DND-41 (cell line): ENCODE data around the gene JPH3.

ENCODE experiments used
- ATAC-seq: fragments of 200-7000 bp; cut with Tn5 transposase; 3 replicates; pipeline ENCODE4 v1.9.1; 2021; ENCODE audit warnings: low read depth; ENCODE audit not compliant: insufficient read depth
- DNase-seq: peaks from one replicate; pipeline ENCODE4 v3.0.0-alpha.2; 2020
- H2AFZ ChIP-seq: 2 replicates; pipeline ENCODE4 v1.6.0; 2012; ENCODE audit warnings: low read depth, low read length
- H3K27ac ChIP-seq: 2 replicates; pipeline ENCODE4 v1.5.1; 2012; ENCODE audit warnings: low read length, inconsistent platforms
- H3K27me3 ChIP-seq: fragments of 200-600 bp; sonication (generic); 2 replicates; pipeline ENCODE4 v1.6.0; 2012; ENCODE audit warnings: low read length, mild to moderate bottlenecking, inconsistent platforms; ENCODE audit not compliant: insufficient read depth, poor library complexity
- H3K36me3 ChIP-seq: 2 replicates; pipeline ENCODE4 v1.5.1; 2012; ENCODE audit warnings: low read length, inconsistent platforms; ENCODE audit not compliant: insufficient read depth
- H3K4me1 ChIP-seq: 2 replicates; pipeline ENCODE4 v1.5.1; 2012; ENCODE audit warnings: mild to moderate bottlenecking, low read length; ENCODE audit not compliant: insufficient read depth
- H3K4me2 ChIP-seq: 2 replicates; pipeline ENCODE4 v1.6.0; 2012; ENCODE audit warnings: mild to moderate bottlenecking, moderate library complexity, low read length, inconsistent platforms; ENCODE audit not compliant: insufficient read depth
- H3K4me3 ChIP-seq, 2 experiments: fragments of 200-600 bp in 1 of 2; shearing (Covaris generic) in 1 of 2; 2 replicates each; pipeline ENCODE4 v1.5.1; 2012 to 2016; ENCODE audit warnings: inconsistent platforms in 2 of 2, low read length in 2 of 2, mild to moderate bottlenecking in 2 of 2, low read depth in 1 of 2, moderate library complexity in 1 of 2
- H3K79me2 ChIP-seq: 2 replicates; pipeline ENCODE4 v1.6.0; 2012; ENCODE audit warnings: low read length, inconsistent platforms; ENCODE audit not compliant: insufficient read depth
- H3K9ac ChIP-seq: 2 replicates; pipeline ENCODE4 v1.6.0; 2012; ENCODE audit warnings: low read depth, mild to moderate bottlenecking, inconsistent platforms, low read length, moderate library complexity
- H3K9me3 ChIP-seq: 2 replicates; pipeline ENCODE4 v1.5.1; 2012; ENCODE audit warnings: low read length, moderate library complexity, mild to moderate bottlenecking, inconsistent platforms; ENCODE audit not compliant: insufficient read depth, severe bottlenecking
- H4K20me1 ChIP-seq: 2 replicates; pipeline ENCODE4 v1.6.0; 2012; ENCODE audit warnings: low read length; ENCODE audit not compliant: insufficient read depth
- CTCF ChIP-seq: IDR thresholded peaks from 2 replicates; pipeline ENCODE4 v1.5.1; 2012; ENCODE audit warnings: borderline replicate concordance, low read length, moderate library complexity, mild to moderate bottlenecking; ENCODE audit not compliant: poor library complexity, severe bottlenecking; ENCODE audit errors: extremely low read depth
- EZH2 ChIP-seq: IDR thresholded peaks from 3 replicates; pipeline ENCODE4 v1.6.1; 2012; ENCODE audit warnings: borderline replicate concordance, low read depth, mild to moderate bottlenecking, moderate library complexity, low read length, inconsistent platforms; ENCODE audit not compliant: severe bottlenecking

Gene JPH3

GRCh38 chr16:87627542-87628245 is 25.4 kb downstream of the JPH3 start:
- no peak for ATAC-seq
- Histone ChIP-seq H3K27me3 (no peaks in the 10 kb centered on the region), H4K20me1 (peaks cover 2% of the 10 kb centered on the region; the same call in 1 of the 2 replicates), H3K36me3 (no peaks in the 10 kb centered on the region), H3K9me3 (peaks cover 6% of the 10 kb centered on the region), H2AFZ (no peak overlapping the region), H3K9ac (no peak overlapping the region), H3K4me1 (no peaks in the 10 kb centered on the region), H3K4me2 (no peak overlapping the region), H3K4me3 (no peak overlapping the region), H3K79me2 (no peaks in the 10 kb centered on the region), H3K27ac (no peak overlapping the region)
- no peak for DNase-seq
- no peak for TF ChIP-seq CTCF
- TF ChIP-seq EZH2 = no peak

GRCh38 chr16:87628246-87628923 is 26.1 kb downstream of the JPH3 start:
- H3K9me3 ChIP-seq = peaks cover 6% of the 10 kb centered on the region
- H4K20me1 ChIP-seq = peaks cover 2% of the 10 kb centered on the region; the same call in 1 of the 2 replicates
- no peak for TF ChIP-seq CTCF
- TF ChIP-seq EZH2 = no peak
- no peak overlapping the region for H2AFZ ChIP-seq
- H3K79me2 ChIP-seq = no peaks in the 10 kb centered on the region
- H3K27me3 ChIP-seq = no peaks in the 10 kb centered on the region
- H3K9ac ChIP-seq = no peak overlapping the region
- DNase-seq (no peak), ATAC-seq (no peak)
- no peak overlapping the region for H3K4me3 ChIP-seq
- H3K4me2 ChIP-seq = no peak overlapping the region
- no peak overlapping the region for H3K27ac ChIP-seq
- H3K36me3 ChIP-seq = no peaks in the 10 kb centered on the region
- no peaks in the 10 kb centered on the region for H3K4me1 ChIP-seq

GRCh38 chr16:87628940-87629339 is 26.6 kb downstream of the JPH3 start:
- Histone ChIP-seq H3K27ac (no peak overlapping the region), H3K9ac (no peak overlapping the region), H4K20me1 (peaks cover 2% of the 10 kb centered on the region; the same call in 1 of the 2 replicates), H3K9me3 (peaks cover 6% of the 10 kb centered on the region), H3K27me3 (no peaks in the 10 kb centered on the region), H3K36me3 (no peaks in the 10 kb centered on the region), H3K4me2 (no peak overlapping the region), H2AFZ (no peak overlapping the region), H3K4me1 (no peaks in the 10 kb centered on the region), H3K4me3 (no peak overlapping the region), H3K79me2 (no peaks in the 10 kb centered on the region)
- no peak for DNase-seq
- TF ChIP-seq EZH2 (no peak), CTCF (no peak)
- ATAC-seq = no peak
